Measurements from ENCODE around the gene ARHGAP6.

Gene ARHGAP6

GRCh38 chrX:11205796-11206195 lies 459.9 kb downstream of the ARHGAP6 start:
- no peak for DNase-seq

DNA sequence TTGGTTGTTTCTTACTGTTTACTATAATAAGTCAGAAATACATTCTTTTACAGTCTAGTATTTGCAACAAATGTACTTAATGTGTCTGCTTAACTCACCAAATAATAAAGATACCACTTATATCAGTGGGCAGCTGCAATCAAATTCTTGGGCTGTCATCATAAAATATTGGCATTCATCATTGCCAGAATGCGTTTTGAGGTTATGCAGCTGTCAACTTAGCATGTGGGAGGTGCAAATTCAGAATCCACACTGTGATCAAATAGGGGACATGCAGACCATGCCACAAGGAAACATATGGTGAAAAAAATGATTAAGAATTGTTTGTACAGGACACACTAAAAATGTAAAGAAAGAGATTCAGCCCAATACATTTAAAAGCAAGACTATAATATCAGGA lies 468.0 kb downstream of the ARHGAP6 start:
- no peak for DNase-seq

DNA sequence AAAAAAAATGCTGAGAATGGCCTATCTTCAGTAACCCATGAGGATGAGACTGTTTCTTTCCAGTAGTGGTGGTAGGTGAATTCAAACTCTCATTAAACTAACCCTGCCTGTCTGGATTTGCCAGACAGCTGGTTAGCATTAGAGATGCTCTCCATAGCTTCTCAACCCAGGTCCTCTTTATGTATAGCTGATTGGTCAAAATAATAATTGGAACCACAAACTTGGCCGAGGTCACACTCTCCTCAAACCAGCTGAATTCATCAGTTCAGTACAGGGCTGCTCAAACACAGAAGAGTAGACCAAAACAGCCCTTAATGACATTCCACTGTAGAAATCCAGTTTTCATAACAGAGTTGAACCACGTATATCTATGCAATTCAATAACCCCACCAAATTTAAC lies 469.2 kb downstream of the ARHGAP6 start:
- DNase-seq: no peak

- peak; percentile 3 for DNase-seq
Observed at GRCh38 chrX:11193035-11193469, 472.7 kb downstream of the ARHGAP6 start.

GRCh38 chrX:11190745-11191510 lies 474.8 kb downstream of the ARHGAP6 start:
- no peak for DNase-seq

- no peak for DNase-seq
Observed at GRCh38 chrX:11189097-11189496, 476.6 kb downstream of the ARHGAP6 start.

GRCh38 chrX:11188664-11189063 lies 477.1 kb downstream of the ARHGAP6 start:
- DNase-seq: no peak

GRCh38 chrX:11187001-11187400 lies 478.7 kb downstream of the ARHGAP6 start:
- no peak for DNase-seq

GRCh38 chrX:11185861-11186260 lies 479.9 kb downstream of the ARHGAP6 start:
- no peak for DNase-seq

DNA sequence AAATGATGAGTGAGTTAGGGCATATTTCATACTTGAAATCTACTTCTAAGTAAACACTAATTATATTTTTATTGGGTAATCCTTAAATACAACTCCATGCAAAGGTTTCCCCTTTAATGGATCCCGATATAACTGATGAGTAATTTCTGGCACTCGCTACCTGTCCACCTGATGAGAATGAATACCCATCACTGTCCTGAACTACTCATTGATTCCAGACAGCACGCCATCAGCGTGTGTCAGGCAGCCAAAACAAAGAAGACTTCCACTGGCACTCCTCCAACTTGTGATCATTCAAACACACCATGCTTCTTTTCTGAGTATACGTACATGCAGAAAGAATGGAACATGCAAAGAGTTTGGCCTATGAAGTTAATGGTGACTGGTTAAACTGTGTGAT lies 485.1 kb downstream of the ARHGAP6 start:
- DNase-seq: no peak

DNA sequence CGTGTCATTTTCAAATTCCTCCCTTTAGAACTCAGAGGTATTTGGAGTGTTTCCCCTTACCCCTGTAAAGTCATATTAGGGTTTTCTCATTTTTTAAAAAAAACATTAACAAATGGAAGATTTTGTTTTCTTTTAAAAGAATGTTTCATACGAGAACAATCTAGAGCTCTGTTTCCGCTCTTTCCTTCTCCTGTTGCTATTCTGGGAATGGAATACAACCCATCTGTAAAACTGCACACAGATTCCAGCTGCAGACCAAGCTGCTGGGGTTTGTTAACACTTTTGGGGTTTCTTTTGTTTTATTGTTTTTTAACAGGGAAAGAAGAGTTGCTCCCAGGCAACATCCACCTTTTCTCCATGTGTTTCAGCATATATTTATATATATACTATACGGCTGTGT lies 493.3 kb downstream of the ARHGAP6 start:
- DNase-seq: no peak

GRCh38 chrX:11171956-11172355 lies 493.8 kb downstream of the ARHGAP6 start:
- DNase-seq: no peak

GRCh38 chrX:11164433-11164832 lies 501.3 kb downstream of the ARHGAP6 start:
- no peak for DNase-seq

GRCh38 chrX:11159149-11159548 lies 506.6 kb downstream of the ARHGAP6 start:
- no peak for DNase-seq

DNA sequence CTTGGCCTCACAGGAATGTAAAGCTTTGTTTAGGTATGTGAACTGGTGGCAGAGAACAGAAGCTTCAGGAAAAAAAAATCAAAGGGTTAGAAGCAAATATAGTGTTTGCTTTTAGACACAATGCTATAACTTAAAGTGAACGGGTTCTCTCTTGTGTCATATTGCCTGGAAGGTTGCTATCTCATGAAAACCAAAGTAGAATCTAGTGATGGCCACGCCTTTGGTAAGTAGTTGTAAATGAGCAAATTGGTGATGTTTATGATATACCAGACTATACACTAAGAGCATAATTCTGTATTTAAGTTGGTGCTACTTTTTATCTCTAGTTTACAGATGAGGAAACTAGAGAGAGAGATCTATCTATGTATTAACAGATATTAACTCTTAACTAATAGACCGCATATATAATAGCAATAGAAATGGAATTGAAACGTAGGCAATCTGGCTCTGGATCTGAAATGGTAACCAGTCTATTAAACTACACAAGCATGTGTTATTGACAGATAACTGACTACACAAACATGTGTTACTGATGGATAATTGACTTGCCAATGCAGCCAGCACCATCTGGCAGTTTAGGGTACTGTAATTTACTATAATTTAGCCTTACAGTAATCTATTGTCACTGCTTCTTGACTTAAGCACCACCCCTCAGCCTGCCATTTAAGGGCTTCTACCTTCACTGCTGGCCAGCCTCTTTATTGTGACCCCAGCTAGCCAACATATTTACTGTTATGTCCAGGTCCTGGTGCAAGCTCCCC lies 513.7 kb downstream of the ARHGAP6 start:
- DNase-seq: no peak

DNA sequence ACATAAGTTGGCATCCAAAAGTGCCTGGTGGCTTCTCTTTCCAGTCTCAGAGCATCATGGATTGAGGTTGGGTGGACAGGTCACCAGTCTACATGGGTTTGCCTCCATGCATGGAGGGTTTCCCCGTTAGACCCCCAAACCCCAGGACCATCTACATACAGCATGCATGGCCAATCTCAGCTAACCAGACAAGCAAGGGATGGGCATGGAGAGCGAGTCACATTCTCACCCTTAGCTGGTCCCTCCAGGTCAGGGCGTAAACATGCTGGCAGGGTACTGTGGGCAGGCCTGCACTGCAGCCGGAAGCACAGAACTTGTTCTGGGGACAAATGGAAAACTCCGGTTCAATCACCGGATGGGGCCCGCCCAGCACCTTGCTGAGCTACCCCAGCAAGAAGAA lies 517.3 kb downstream of the ARHGAP6 start:
- no peak for DNase-seq

DNA sequence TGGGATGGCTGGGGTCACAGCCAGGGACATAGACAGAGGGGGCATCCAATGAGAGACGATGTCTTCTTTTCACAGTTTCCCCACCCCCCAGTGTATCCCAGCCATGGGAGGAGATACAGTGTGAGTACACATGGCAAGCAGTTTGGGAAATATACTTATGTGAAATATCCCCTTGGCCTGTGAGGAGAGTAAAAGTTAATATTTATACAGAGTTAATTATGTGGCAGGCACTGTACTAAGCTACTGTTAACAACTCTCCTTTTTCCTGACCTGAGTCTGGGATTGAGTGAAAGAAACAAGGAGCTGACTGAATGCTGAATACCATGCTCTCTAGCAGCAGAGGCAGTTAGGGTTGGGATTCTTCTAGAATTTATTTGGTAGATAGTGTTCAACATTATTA lies 519.3 kb downstream of the ARHGAP6 start:
- DNase-seq: no peak

- DNase-seq: peak; percentile 81
Observed at GRCh38 chrX:11143931-11144678, 521.6 kb downstream of the ARHGAP6 start.

- DNase-seq: no peak
Observed at GRCh38 chrX:11138498-11139390, 527.0 kb downstream of the ARHGAP6 start.

DNA sequence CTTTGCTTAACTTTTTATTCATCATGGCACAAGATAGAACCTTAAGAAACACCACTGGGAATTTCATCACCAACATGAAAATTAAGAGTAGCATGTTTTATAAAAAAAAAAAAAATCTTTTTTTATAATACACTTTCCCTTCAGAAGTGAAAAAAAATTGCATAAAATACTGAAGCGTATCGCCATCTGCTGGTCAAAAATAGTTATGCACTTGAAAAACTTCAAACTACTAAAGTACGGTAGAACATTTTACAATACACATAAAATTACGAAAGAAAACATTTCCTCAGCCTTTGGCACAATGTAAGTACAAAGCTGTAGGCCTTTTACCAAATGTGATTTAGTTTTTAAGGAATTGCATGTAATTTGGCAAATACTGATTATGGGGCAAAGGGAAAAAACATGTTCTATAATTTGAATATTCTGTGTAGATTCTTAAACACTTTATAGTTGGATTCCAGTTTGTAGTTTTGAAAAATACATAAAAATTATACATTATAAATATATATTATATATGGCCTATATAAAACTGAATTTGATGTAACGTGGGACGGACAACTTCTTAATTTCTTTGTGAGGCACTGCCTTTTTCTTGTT lies 528.1 kb downstream of the ARHGAP6 start:
- peak; percentile 62 for DNase-seq

DNA sequence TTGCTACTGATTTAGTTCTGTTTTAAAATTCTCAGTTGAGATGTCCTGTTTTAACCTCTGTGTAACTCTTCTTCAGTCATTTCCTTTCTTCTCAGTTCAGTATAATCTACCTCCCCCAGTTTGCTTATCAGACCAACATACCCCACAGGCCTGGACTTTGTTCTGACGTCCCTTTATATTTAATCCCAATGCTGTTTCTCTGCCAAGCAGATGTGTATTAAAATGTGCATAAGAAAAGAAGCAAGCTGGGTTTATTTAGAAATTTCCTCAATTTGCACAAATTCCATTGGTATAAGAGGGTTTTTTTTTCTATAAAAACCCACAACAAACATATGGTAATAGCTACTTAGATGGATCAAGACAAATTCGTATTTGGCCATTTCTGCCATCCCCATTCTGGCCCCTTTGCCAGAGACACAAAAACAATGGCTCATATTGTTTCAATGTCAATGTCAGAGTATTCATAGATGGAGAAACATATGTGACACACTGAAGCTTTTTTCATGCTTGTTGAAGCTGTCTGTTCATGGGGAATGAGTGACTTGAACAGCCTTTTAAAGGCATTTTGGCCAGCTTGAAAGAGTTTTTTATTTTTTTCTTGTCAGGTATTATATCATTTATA lies 530.0 kb downstream of the ARHGAP6 start:
- no peak for DNase-seq

- peak; percentile 35 for DNase-seq
Observed at GRCh38 chrX:11131146-11131545, 534.6 kb downstream of the ARHGAP6 start.
